T-helper 1 cell treated with Interleukin-12 subunit alpha and Interleukin-12 subunit beta and Interleukin-4 antibody, amounts not matched to agents 30 μg/mL and 1 μg/mL, for 36 hours (primary cell): ENCODE results near the gene TRIB2.

Source experiments
- H3K27ac Mint-ChIP-seq: one replicate; pipeline ENCODE4 v1.8.0; 2021; ENCODE audit warnings: mild to moderate bottlenecking, mixed read lengths
- H3K27me3 Mint-ChIP-seq: one replicate; pipeline ENCODE4 v1.8.0; 2021; ENCODE audit warnings: low read depth, mixed read lengths
- H3K36me3 Mint-ChIP-seq: one replicate; pipeline ENCODE4 v1.8.0; 2021; ENCODE audit warnings: low read depth, mixed read lengths
- H3K4me1 Mint-ChIP-seq: one replicate; pipeline ENCODE4 v1.8.0; 2021; ENCODE audit warnings: low read depth, mixed read lengths
- H3K4me3 Mint-ChIP-seq: one replicate; pipeline ENCODE4 v1.8.0; 2021; ENCODE audit warnings: mild to moderate bottlenecking, moderate library complexity, mixed read lengths
- H3K9me3 Mint-ChIP-seq: one replicate; pipeline ENCODE4 v1.8.0; 2021; ENCODE audit warnings: mixed read lengths

TRIB2 gene

DNA sequence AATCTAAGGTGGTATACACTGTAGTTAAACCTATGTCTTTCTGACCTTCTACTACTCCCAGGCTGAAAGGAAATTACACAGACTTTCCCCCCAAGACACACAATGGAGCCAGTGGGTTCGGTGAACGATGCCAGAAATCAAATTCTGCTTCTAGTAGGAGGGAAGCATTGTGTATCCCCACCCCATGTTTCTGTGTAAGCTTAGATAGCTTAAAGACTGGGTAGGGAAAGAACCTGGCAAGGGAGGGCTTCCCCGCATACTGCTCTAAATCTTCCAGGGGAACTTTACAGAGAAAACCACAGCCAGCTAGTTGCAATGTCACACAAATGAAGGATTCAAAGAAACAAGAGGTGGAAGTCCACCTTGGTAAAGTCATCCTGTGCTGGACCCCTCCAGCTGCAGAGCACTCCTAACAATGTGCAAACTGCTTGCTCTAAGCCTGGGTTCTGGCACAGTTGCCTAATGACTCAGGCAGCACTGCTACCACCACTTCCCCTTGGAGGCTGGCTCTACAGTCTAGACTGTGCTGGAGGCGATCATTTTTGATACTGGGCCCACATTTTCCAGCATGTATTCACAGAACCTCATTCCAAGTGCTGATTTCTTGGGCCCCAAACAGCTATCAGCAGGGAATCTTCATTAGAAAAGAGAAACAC lies 47.5 kb downstream of the TRIB2 start:
- H3K9me3 Mint-ChIP-seq, result no peaks in the 10 kb centered on the region

DNA sequence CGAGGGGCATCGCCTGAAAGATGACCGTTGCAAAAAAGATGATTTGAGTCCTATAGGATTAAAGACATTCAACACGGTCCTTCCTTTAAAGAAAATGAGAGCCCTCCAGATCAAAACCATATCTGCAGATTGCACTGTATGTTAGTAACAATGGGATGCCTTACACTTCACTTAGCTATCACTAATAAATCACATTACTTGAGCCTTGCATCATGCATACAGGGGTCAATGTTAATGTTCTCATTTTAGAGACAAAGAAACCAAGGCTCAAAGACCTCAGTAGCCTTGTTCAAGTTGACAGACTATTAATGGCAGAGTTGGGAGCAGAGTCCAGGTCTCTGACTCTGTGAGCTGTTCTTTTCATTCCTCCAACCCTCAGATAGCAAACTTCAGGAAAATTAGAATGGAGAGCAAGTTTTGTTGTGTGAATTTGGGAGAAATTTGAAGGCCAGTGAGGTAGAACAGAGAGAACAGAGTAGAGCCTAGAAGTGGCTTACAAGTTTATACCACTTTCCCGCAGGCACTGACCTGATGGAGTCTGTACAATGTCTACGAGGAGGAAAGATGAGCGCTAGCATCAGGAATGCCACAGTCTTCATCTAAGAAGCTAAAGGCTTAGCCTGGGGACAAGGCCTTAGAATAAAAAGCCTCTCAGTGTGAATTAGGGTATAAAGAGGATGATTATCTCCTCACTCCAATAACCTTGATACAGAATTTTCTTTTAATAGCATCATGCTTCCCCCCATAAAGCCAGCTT lies 48.3 kb downstream of the TRIB2 start:
- no peaks in the 10 kb centered on the region for H3K9me3 Mint-ChIP-seq
- H3K4me1 Mint-ChIP-seq, result peaks cover 6% of the 10 kb centered on the region
- no peak overlapping the region for H3K27ac Mint-ChIP-seq
- no peak overlapping the region for H3K4me3 Mint-ChIP-seq
- peaks cover 45% of the 10 kb centered on the region for H3K27me3 Mint-ChIP-seq
- H3K36me3 Mint-ChIP-seq, result no peaks in the 10 kb centered on the region

More for the DNA sequence above, 47.5 kb downstream of the TRIB2 start:
- Mint-ChIP-seq H3K27me3 (peaks cover 37% of the 10 kb centered on the region), H3K4me3 (no peak overlapping the region), H3K4me1 (peaks cover 4% of the 10 kb centered on the region), H3K36me3 (no peaks in the 10 kb centered on the region), H3K27ac (no peak overlapping the region)

DNA sequence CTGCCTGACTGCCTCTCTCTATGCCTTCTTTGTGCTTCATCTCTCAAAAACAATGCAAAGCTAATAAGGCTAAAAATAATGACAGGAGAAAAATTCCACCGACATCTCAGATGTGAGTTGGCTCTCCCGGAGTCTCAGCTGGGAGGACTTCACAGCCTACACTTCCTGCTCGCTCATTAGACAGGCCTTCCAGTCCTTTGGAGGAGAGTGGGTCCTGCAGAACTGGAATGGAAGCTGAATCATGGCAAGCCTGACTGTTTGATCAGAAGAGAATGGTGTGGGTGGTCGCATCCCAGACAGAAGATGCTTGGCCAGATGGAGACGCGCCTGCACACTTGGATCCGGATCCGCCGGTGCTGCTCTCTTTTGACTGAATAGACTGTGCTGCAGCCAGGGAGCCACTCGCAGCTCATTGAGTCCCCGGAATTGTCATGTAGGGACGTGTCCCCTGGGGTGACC lies 49.7 kb downstream of the TRIB2 start:
- Mint-ChIP-seq H3K9me3 (no peaks in the 10 kb centered on the region), H3K27me3 (peaks cover 45% of the 10 kb centered on the region), H3K4me1 (peaks cover 3% of the 10 kb centered on the region), H3K36me3 (no peaks in the 10 kb centered on the region), H3K4me3 (no peak overlapping the region), H3K27ac (no peak overlapping the region)

DNA sequence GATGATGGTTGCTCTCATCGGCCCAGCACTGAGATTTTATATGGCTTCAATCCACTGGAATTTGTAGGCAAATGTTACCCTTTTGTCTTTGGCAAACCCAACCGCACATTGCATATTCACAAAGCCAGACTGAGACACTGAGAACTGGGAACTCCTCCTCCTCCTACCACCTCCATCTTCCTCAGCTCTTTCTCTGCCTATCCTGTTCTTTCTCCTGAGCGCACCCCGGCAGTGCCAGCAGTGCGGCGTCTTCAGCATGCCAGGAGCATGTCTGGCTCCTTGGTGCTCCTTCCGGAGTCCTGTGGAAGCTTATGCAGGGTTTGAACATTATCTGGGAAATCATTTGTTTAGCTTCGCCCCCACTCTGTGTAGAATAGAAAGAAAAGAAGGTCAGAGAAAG lies 50.8 kb downstream of the TRIB2 start:
- H3K27me3 Mint-ChIP-seq, result peaks cover 45% of the 10 kb centered on the region
- H3K27ac Mint-ChIP-seq, result no peak overlapping the region
- no peaks in the 10 kb centered on the region for H3K9me3 Mint-ChIP-seq
- peaks cover 3% of the 10 kb centered on the region for H3K4me1 Mint-ChIP-seq
- H3K36me3 Mint-ChIP-seq, result no peaks in the 10 kb centered on the region
- no peak overlapping the region for H3K4me3 Mint-ChIP-seq

DNA sequence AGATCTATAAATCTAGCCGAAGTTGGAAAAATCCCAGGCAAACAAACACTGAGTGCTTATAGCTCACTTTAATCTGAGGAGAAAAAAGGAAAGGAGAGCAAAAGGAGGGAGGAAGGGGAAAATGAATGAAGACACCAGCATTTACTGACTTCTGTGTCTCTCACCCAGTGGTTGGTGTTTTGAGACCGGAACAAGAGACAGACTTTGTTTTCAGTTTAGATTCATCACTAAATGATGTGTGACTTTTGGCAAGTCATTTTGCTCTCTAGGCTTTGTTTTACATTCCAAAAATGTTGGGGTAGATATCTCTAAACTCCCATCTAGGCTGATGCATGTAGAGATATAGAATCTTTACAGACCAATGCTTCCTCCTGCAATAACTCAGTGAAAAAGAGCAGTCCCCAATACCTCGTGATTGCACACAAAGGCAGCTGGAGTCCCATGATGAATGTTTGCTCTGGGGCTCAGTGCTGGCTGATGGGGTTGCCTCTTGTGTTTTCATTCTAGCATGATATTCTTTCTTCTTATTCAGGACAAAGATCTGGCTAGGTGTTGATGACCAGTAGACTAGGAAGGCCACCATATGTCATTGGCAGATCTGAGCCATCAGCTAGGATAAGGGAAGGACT lies 51.4 kb downstream of the TRIB2 start:
- no peaks in the 10 kb centered on the region for H3K9me3 Mint-ChIP-seq
- no peak overlapping the region for H3K4me3 Mint-ChIP-seq
- peaks cover 44% of the 10 kb centered on the region for H3K27me3 Mint-ChIP-seq
- H3K27ac Mint-ChIP-seq, result no peak overlapping the region
- no peaks in the 10 kb centered on the region for H3K36me3 Mint-ChIP-seq
- H3K4me1 Mint-ChIP-seq, result peaks cover 3% of the 10 kb centered on the region

DNA sequence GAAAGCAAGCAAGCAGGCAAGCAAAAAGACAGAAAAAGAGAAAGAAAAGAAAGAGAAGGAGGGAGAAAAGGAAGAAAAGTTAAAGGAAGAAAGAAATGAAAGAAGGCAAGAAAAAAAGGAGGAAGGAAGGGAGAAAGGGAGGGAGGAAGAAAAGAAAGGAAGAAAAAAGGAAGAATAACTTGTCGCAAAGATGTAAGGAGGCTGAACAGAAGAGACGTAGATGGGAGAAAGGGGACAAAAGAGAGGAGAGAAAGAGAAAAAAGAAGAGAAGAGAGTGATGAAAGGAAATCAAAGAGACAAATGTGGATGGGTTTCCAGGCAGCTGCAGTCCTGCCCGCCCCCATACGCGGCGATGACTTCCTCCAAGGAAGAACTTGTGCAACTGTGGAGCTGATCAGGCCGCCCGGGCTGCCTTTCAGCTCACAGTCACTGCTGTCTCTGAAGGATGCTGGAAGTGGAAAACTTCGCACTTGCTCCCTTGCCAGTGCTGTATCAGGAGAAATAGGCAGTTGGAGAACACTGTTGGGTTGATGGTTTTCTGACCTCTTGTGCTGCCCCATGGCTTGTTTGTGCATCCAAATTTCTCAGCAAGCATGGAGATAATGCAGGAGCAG lies 52.9 kb downstream of the TRIB2 start:
- Mint-ChIP-seq H3K9me3 (no peaks in the 10 kb centered on the region), H3K4me3 (no peak overlapping the region), H3K4me1 (peaks cover 3% of the 10 kb centered on the region), H3K27ac (no peak overlapping the region), H3K36me3 (no peaks in the 10 kb centered on the region), H3K27me3 (peaks cover 37% of the 10 kb centered on the region)

DNA sequence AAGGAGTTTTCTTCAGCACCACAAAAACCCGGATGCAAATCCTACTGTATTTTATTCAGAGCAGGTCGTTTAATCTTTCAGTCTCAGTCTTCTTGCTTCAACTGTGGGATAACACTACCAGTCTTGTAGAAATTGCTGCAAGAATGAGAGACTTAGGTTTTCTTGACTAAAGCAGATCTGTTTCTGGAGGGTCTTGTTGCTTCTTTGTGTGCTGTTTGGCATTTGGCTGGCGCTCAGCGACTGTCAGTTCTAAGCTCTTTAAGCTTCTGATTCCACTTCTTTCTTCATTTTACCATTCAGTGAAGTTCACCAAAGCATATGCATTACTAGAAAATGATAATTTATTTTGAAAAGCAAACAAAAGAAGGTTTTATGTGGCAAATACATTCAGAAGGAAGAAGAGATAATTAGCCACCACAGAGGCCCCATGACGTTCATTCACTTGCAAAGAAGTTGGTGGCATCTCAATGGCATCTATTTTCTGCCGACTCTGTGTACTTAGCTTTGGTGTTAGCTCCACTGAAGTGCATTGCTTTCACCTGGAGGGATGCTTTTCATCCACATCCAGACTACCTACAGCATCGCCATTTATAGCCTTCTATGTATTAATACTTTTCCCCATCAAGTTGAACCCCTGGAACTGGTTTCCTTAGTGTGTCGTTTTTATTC lies 53.7 kb downstream of the TRIB2 start:
- Mint-ChIP-seq H3K9me3 (no peaks in the 10 kb centered on the region), H3K4me1 (peaks cover 3% of the 10 kb centered on the region), H3K27me3 (peaks cover 37% of the 10 kb centered on the region), H3K4me3 (no peak overlapping the region), H3K36me3 (no peaks in the 10 kb centered on the region), H3K27ac (no peak overlapping the region)

DNA sequence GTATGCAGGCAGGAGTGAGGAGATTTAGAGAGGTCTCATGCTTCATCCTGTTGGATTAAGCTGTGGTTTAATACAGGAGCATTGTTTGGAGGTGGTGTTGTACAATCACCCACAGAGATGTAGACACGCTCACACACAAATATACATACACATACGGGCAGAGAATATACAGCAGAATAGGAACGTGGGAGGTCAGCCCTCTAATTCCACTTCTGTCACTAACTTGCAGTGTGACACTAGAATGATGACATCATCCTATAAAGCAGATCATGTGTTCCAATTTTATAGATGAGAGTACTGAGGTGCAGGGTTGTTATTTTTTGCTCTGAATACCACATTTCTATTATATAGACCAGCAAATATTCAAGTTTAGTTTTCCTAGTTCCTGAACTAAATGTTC lies 54.4 kb downstream of the TRIB2 start:
- no peak overlapping the region for H3K4me3 Mint-ChIP-seq
- peaks cover 31% of the 10 kb centered on the region for H3K27me3 Mint-ChIP-seq
- no peak overlapping the region for H3K27ac Mint-ChIP-seq
- H3K4me1 Mint-ChIP-seq, result peaks cover 3% of the 10 kb centered on the region
- no peaks in the 10 kb centered on the region for H3K9me3 Mint-ChIP-seq
- H3K36me3 Mint-ChIP-seq, result no peaks in the 10 kb centered on the region

DNA sequence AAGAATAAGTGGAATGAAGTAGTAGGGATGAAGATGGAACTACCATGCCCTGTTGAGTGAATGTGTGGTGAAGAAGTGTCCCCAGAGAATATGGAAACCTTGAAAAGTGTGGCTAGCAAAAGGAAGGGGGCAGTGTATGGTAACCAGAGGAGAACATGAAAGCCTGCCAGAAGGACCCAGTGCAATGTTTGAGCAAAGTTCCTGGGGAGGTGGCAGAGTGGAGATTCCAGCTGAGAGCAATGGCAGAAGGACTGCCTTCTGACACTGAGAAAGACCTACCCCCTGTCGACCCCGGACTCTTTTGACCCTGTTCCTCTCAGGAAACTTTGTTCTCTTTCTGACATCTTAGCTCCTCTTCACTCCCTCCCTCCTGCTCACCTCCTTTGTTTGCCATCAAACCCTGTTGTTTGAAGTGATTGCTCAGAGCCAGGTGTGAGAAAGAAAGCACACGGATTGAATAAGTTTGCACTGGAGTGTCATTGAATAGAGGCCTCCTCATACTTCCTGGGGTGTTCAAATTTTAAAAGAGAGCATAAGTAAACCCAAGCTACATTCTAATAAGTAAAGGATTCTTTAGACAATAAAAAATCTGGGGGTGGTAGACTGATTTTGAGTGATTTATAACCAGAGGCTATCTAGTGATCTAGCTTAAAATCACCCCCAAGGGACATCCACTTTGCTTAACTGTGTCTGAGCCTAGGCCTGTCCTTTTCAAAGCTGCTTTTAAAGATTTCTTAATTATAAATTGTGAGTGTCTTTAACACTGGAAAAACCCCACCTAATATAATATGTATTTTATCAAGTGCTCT lies 57.1 kb downstream of the TRIB2 start:
- Mint-ChIP-seq H3K4me1 (peaks cover 3% of the 10 kb centered on the region), H3K36me3 (no peaks in the 10 kb centered on the region), H3K9me3 (no peaks in the 10 kb centered on the region), H3K4me3 (no peak overlapping the region), H3K27me3 (peaks cover 18% of the 10 kb centered on the region), H3K27ac (no peak overlapping the region)

DNA sequence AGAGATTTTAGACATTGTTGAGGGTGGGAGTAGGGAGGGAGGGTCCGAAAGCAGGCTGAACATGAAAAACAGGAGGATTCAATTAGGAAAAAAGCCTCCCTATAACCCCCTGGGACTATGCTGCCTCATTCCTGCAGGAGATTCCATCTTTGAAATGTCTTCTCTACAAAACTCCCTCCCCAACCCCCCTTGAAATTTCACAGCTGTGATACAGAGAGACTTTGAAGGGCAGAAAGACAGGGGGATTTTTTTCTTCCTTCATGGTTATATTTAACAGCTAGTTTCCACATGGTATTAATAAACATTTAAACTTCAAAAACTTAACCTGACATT lies 57.6 kb downstream of the TRIB2 start:
- H3K27ac Mint-ChIP-seq, result no peak overlapping the region
- no peaks in the 10 kb centered on the region for H3K36me3 Mint-ChIP-seq
- H3K9me3 Mint-ChIP-seq, result no peaks in the 10 kb centered on the region
- H3K4me1 Mint-ChIP-seq, result peaks cover 2% of the 10 kb centered on the region
- H3K4me3 Mint-ChIP-seq, result no peak overlapping the region
- peaks cover 12% of the 10 kb centered on the region for H3K27me3 Mint-ChIP-seq

DNA sequence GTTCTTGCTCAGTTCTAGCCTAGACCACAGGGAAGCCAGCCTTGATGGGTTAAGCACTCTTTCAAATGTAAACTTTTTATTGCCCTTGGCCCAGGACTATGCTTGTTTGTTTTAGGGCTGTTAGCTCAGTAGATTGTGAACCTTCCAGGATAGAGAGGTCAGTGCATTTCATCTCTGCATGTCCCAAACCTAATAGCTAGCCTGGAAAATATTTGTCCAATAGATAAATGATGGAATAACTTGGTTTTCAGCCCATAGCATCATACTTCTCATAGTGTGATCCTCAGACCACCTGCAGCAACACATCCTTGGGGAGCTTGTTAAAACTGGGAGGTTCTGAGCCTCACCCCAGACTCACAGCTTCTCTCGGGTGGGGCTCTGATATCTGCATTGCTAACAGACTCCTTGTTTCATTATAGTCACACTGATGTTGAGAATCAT lies 59.8 kb downstream of the TRIB2 start:
- Mint-ChIP-seq H3K9me3 (no peaks in the 10 kb centered on the region), H3K36me3 (no peaks in the 10 kb centered on the region), H3K4me3 (no peak overlapping the region), H3K4me1 (peaks cover 2% of the 10 kb centered on the region), H3K27ac (no peak overlapping the region), H3K27me3 (no peaks in the 10 kb centered on the region)

DNA sequence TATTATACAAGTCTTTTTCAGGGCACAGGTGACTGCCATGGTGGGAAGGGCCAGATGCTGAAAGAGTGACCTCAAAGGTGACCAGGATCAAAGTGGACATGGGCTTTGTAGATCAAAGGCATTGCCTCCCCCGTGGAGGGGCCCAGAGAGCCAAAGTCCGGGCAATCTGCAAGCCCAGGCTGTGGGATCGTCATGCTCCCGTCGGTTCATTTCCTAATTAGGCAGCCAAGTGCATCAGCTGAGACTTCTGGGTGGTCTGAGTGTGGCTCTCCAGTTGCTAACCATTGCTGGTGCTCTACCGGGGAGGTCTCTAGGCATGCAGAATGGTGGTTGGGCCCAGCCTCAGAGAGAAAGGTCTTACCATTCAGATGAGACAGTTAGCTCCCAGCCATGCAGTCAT lies 61.6 kb downstream of the TRIB2 start:
- no peaks in the 10 kb centered on the region for H3K36me3 Mint-ChIP-seq
- H3K9me3 Mint-ChIP-seq, result no peaks in the 10 kb centered on the region
- no peak overlapping the region for H3K27ac Mint-ChIP-seq
- peaks cover 2% of the 10 kb centered on the region for H3K4me1 Mint-ChIP-seq
- peaks cover 5% of the 10 kb centered on the region for H3K27me3 Mint-ChIP-seq
- H3K4me3 Mint-ChIP-seq, result no peak overlapping the region

DNA sequence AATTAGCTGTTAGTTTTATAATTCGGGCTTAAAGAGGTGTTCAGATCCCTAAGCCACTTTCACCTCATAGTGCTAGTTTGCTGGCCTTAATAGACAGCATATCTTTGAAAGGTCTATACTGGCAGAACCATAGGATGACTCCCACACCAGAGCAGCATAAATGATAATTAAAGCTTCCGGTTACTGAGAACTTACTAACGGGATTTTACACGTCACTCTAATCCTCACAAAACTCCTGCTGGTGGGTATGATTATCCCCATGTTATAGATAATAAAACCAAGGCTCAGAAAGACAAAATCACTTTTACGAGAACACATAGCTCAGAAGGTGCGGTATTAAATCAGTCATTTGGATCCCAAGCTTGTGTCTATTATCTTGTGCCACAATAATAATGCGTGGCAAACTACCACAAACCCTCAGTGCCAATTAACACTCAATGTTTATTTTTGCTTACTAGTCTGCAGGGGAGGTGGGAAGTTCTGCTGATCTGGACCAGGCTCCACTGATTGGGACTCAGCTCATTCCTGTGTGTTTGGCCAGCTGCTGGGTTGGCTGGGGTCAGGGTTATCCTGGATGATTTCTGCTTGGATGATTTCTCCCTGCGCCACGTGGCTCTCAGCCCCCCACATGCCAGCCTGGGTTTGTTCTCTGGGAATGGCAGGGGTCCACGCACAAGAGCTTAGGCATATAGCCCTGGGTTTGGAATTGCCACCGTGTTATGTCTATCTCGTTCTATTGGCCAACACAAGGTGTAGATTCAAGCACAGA lies 62.3 kb downstream of the TRIB2 start:
- H3K4me1 Mint-ChIP-seq, result peaks cover 2% of the 10 kb centered on the region
- H3K4me3 Mint-ChIP-seq, result no peak overlapping the region
- H3K27me3 Mint-ChIP-seq, result peaks cover 5% of the 10 kb centered on the region
- H3K27ac Mint-ChIP-seq, result no peak overlapping the region
- H3K36me3 Mint-ChIP-seq, result no peaks in the 10 kb centered on the region
- no peaks in the 10 kb centered on the region for H3K9me3 Mint-ChIP-seq
